ENCODE data around the gene BRD3OS.

BRD3OS gene

DNA sequence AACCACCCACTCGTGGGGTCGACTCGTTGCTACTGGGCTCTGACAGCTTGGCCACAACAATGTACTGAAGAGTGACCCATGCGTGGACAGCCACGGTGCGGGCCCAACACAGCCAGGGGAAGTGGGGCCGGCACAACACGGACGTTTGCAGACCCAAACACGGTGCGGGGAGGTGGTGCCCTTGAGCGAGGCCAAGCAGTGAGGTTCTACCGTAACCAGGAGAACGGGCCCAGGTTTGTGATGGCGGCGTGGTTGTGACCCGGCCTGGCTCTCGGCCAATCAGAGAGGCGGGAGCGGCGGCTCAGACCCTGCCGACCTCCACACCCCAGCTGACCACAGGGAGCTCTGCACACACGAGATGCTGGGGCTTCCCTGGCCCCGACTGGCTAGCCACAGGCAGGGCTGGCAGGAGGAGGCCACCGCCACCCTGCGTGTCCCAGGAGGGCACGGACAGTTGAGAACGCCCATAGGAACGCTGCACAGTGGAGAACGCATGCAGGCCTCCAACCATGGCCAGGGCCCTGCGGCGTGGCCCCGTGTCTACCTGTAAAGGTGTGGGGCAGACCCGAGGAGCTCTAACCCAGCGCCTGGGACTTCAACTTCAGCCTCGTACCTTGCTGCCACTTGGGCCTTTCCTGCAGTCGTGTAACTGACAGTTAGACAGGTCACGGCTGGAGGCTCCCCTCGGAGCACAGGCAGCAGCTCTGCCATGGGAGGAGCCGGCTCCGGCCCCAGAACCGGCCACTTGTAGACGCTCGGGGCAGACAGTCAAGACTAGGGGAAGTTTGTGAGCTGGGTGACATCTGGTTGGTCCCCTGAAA is 28.9 kb downstream of the BRD3OS start:
- no peak for TF ChIP-seq TEAD4 (IDR thresholded peaks at IDR 0.05)
- TF ChIP-seq EGR1 (IDR thresholded peaks at IDR 0.05): no peak
- TF ChIP-seq EP300 (IDR thresholded peaks at IDR 0.05; ENCODE audit: borderline replicate concordance): no peak
- no peak for TF ChIP-seq RAD21 (IDR thresholded peaks at IDR 0.05; ENCODE audit: low read depth)
- TF ChIP-seq CREB1 (IDR thresholded peaks at IDR 0.05; ENCODE audit: low read depth): no peak
- TF ChIP-seq ZBTB7A (IDR thresholded peaks at IDR 0.05; ENCODE audit: low read depth): no peak

- no peak for TF ChIP-seq TCF12 (IDR thresholded peaks at IDR 0.05; ENCODE audit: low read depth)
- TF ChIP-seq ZBTB7A (IDR thresholded peaks at IDR 0.05; ENCODE audit: low read depth): no peak
- TF ChIP-seq, protein P1, sequence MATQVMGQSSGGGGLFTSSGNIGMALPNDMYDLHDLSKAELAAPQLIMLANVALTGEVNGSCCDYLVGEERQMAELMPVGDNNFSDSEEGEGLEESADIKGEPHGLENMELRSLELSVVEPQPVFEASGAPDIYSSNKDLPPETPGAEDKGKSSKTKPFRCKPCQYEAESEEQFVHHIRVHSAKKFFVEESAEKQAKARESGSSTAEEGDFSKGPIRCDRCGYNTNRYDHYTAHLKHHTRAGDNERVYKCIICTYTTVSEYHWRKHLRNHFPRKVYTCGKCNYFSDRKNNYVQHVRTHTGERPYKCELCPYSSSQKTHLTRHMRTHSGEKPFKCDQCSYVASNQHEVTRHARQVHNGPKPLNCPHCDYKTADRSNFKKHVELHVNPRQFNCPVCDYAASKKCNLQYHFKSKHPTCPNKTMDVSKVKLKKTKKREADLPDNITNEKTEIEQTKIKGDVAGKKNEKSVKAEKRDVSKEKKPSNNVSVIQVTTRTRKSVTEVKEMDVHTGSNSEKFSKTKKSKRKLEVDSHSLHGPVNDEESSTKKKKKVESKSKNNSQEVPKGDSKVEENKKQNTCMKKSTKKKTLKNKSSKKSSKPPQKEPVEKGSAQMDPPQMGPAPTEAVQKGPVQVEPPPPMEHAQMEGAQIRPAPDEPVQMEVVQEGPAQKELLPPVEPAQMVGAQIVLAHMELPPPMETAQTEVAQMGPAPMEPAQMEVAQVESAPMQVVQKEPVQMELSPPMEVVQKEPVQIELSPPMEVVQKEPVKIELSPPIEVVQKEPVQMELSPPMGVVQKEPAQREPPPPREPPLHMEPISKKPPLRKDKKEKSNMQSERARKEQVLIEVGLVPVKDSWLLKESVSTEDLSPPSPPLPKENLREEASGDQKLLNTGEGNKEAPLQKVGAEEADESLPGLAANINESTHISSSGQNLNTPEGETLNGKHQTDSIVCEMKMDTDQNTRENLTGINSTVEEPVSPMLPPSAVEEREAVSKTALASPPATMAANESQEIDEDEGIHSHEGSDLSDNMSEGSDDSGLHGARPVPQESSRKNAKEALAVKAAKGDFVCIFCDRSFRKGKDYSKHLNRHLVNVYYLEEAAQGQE (IDR thresholded peaks at IDR 0.05; ENCODE audit: low read depth): no peak
- TF ChIP-seq CEBPB (IDR thresholded peaks at IDR 0.05): no peak
- TF ChIP-seq NFIC (IDR thresholded peaks at IDR 0.05): no peak
These were observed 29.9 kb downstream of the BRD3OS start for GRCh38 chr9:134054891-134055811.

- TF ChIP-seq FOXM1 (IDR thresholded peaks at IDR 0.05; ENCODE audit: borderline replicate concordance, low read depth) (no peak), CREB1 (IDR thresholded peaks at IDR 0.05; ENCODE audit: low read depth) (no peak), CEBPB (IDR thresholded peaks at IDR 0.05) (no peak), ZBTB7A (IDR thresholded peaks at IDR 0.05; ENCODE audit: low read depth) (no peak), TAF1 (IDR thresholded peaks at IDR 0.05; ENCODE audit: low read depth) (no peak), TEAD4 (IDR thresholded peaks at IDR 0.05) (no peak), YY1 (IDR thresholded peaks at IDR 0.05; ENCODE audit: low read depth) (no peak), NFIC (IDR thresholded peaks at IDR 0.05) (no peak), EP300 (IDR thresholded peaks at IDR 0.05; ENCODE audit: borderline replicate concordance) (no peak)
- TF ChIP-seq, protein P1 (IDR thresholded peaks at IDR 0.05; ENCODE audit: low read depth): no peak
- TF ChIP-seq, protein P2, sequence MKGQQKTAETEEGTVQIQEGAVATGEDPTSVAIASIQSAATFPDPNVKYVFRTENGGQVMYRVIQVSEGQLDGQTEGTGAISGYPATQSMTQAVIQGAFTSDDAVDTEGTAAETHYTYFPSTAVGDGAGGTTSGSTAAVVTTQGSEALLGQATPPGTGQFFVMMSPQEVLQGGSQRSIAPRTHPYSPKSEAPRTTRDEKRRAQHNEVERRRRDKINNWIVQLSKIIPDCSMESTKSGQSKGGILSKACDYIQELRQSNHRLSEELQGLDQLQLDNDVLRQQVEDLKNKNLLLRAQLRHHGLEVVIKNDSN (IDR thresholded peaks at IDR 0.05): no peak
These were observed 30.7 kb downstream of the BRD3OS start for GRCh38 chr9:134055981-134056461.

GRCh38 chr9:134056483-134057306 is 31.4 kb downstream of the BRD3OS start:
- TF ChIP-seq EGR1 (IDR thresholded peaks at IDR 0.05) (no peak), TEAD4 (IDR thresholded peaks at IDR 0.05) (no peak), TAF1 (IDR thresholded peaks at IDR 0.05; ENCODE audit: low read depth) (no peak)
- TF ChIP-seq, protein P2 (IDR thresholded peaks at IDR 0.05): no peak
- TF ChIP-seq, protein P1 (IDR thresholded peaks at IDR 0.05; ENCODE audit: low read depth): no peak

Measured in Ishikawa (cell line).